B cell (primary cell): ENCODE measurements around the gene MCOLN3. TPM values are rescaled to one million over a fixed set of nuclear protein-coding genes. Genes with fewer than 3 reads are reported as not detected.

Experiments
- ATAC-seq: fragments of 200-7000 bp; cut with Tn5 transposase; one replicate; pipeline ENCODE4 v1.10.0; 2021; ENCODE audit warnings: low read depth, mild to moderate bottlenecking, moderate number of reproducible peaks, moderate library complexity
- CTCF ChIA-PET: fragments of 350-600 bp; sonication (Branson Sonifier 250); formaldehyde crosslinking; loops from one replicate; lab custom pipeline; 2021; ENCODE audit warnings: antibody characterized with exemption, inconsistent platforms; lab: Charles Lee
- POLR2A ChIA-PET: fragments of 350-600 bp; sonication (Branson Sonifier 250); formaldehyde crosslinking; loops from one replicate; lab custom pipeline; 2021; ENCODE audit warnings: antibody characterized with exemption; lab: Charles Lee
- DNase-seq: peaks from one replicate; pipeline ENCODE4 v3.0.0; 2013
- H2AFZ ChIP-seq: 2 replicates; pipeline ENCODE4 v1.6.1; 2012; ENCODE audit warnings: mild to moderate bottlenecking, low read depth, low read length; ENCODE audit not compliant: insufficient read depth, poor library complexity, severe bottlenecking
- H3K27ac ChIP-seq, 2 donors: 1 replicate in 1 of 2; 2 replicates in 1 of 2; pipeline ENCODE4 v1.5.1; 2012 to 2013; ENCODE audit warnings: low read length in 2 of 2, mild to moderate bottlenecking in 2 of 2, moderate library complexity in 1 of 2
- H3K27me3 ChIP-seq, 4 experiments: fragments of 200-600 bp in 1 of 4; sonication (generic) in 1 of 4; replicated peaks in 1 of 4; 1 replicate in 2 of 4; 2 replicates in 2 of 4; pipeline versions ENCODE4 v1.6.1 to v1.7.0; 2013 to 2016; ENCODE audit warnings: low read length in 3 of 4, mild to moderate bottlenecking in 2 of 4, mixed read lengths in 1 of 4, moderate library complexity in 1 of 4; ENCODE audit not compliant: insufficient read depth in 4 of 4, control insufficient read depth in 3 of 4; ENCODE audit errors: control extremely low read depth in 1 of 4
- H3K36me3 ChIP-seq, 2 experiments: replicated peaks in 1 of 2; 1 replicate in 1 of 2; 2 replicates in 1 of 2; pipeline versions ENCODE4 v1.6.1 to v1.7.1; 2013; ENCODE audit warnings: low read length in 1 of 2; ENCODE audit not compliant: insufficient read depth in 2 of 2, control insufficient read depth in 1 of 2; ENCODE audit errors: control extremely low read depth in 1 of 2, extremely low read depth in 1 of 2
- H3K4me1 ChIP-seq, 2 donors: fragments of 200-600 bp in 1 of 2; sonication (generic) in 1 of 2; 1 replicate in 1 of 2; 2 replicates in 1 of 2; pipeline versions ENCODE4 v1.5.1 to v1.6.1; 2013 to 2017; ENCODE audit warnings: low read length in 2 of 2; ENCODE audit not compliant: control insufficient read depth in 2 of 2, insufficient read depth in 2 of 2
- H3K4me2 ChIP-seq: replicated peaks from 2 replicates; pipeline ENCODE3; 2012; ENCODE audit warnings: mild to moderate bottlenecking, low read depth, low read length; ENCODE audit not compliant: poor library complexity, severe bottlenecking
- H3K4me3 ChIP-seq, 5 experiments: fragments of 200-600 bp in 1 of 5; sonication (generic) in 1 of 5; 1 replicate in 3 of 5; 2 replicates in 2 of 5; pipeline versions ENCODE4 v1.5.1 to v1.7.0; 2011 to 2016; ENCODE audit warnings: low read length in 4 of 5, mild to moderate bottlenecking in 4 of 5, low read depth in 2 of 5, control low read depth in 1 of 5, moderate library complexity in 1 of 5; ENCODE audit not compliant: insufficient read depth in 1 of 5; ENCODE audit errors: control extremely low read depth in 1 of 5, extremely low read depth in 1 of 5
- H3K79me2 ChIP-seq: fragments of 200-600 bp; sonication (generic); one replicate; pipeline ENCODE4 v1.6.0; 2016; ENCODE audit warnings: low read length; ENCODE audit not compliant: control insufficient read depth, insufficient read depth
- H3K9ac ChIP-seq: fragments of 200-600 bp; sonication (generic); 2 replicates; pipeline ENCODE4 v1.6.1; 2017; ENCODE audit warnings: mild to moderate bottlenecking, low read length, moderate library complexity
- H3K9me3 ChIP-seq, 3 donors: one replicate each; pipeline versions ENCODE4 v1.6.1 to v1.7.1; 2013; ENCODE audit warnings: low read length in 2 of 3; ENCODE audit not compliant: control insufficient read depth in 2 of 3, insufficient read depth in 1 of 3; ENCODE audit errors: control extremely low read depth in 1 of 3
- H4K20me1 ChIP-seq: 2 replicates; pipeline ENCODE4 v1.6.0; 2012; ENCODE audit warnings: mild to moderate bottlenecking, low read length; ENCODE audit not compliant: insufficient read depth, control insufficient read depth, poor library complexity, severe bottlenecking
- H3K27ac Mint-ChIP-seq: one replicate; pipeline ENCODE4 v1.8.0; 2021; ENCODE audit warnings: mixed read lengths
- H3K27me3 Mint-ChIP-seq: one replicate; pipeline ENCODE4 v1.8.0; 2021; ENCODE audit warnings: mixed read lengths
- H3K4me1 Mint-ChIP-seq: one replicate; pipeline ENCODE4 v1.8.0; 2021; ENCODE audit warnings: mixed read lengths
- H3K4me3 Mint-ChIP-seq: one replicate; pipeline ENCODE4 v1.8.0; 2021; ENCODE audit warnings: mixed read lengths
- H3K9me3 Mint-ChIP-seq: one replicate; pipeline ENCODE4 v1.8.0; 2022; ENCODE audit warnings: mixed read lengths; ENCODE audit not compliant: insufficient read depth
- EZH2 ChIP-seq: IDR thresholded peaks from 2 replicates; pipeline ENCODE4 v1.6.1; 2012; ENCODE audit warnings: borderline replicate concordance, low read depth, mild to moderate bottlenecking, moderate library complexity, low read length; ENCODE audit not compliant: insufficient read depth, poor library complexity, severe bottlenecking
- WGBS: methylation state at CpG from one replicate; pipeline ENCODE4 v1.1.5; 2013; ENCODE audit warnings: missing lambda C conversion rate; ENCODE audit not compliant: insufficient coverage; 5-methylcytosine and 5-hydroxymethylcytosine counted together
- intact Hi-C: fragments of 100-400 bp; cut with micrococcal nuclease; formaldehyde crosslinking; loops from one replicate; pipeline ENCODE4 v1.10.0; 2022
- polyA plus RNA-seq: library from polyadenylated mRNA; depleted of rRNA; stranded (reverse); fragments of >200 nt; gene quantifications from 2 replicates; pipeline ENCODE4 v1.2.3, GENCODE V29; 2012
- total RNA-seq, 2 donors: library from RNA; stranded (reverse); fragments of 120-200 nt in 1 of 2; gene quantifications; 1 replicate in 1 of 2; 2 replicates in 1 of 2; pipeline versions ENCODE4 v1.2.3 to v1.2.4, GENCODE V29; 2013 to 2022
- TF ChIP-seq, protein P1 (sequence below): fragments of 200-600 bp; IDR thresholded peaks from one replicate; pipeline ENCODE4 v1.8.0; 2022; ENCODE audit warnings: antibody characterized with exemption, mild to moderate bottlenecking

MCOLN3 gene
- total and polyA plus RNA-seq, 2 donors (not counting 1 experiment from before 2014, with no cell fraction given) = 0.10 TPM; not detected in 1

DNA sequence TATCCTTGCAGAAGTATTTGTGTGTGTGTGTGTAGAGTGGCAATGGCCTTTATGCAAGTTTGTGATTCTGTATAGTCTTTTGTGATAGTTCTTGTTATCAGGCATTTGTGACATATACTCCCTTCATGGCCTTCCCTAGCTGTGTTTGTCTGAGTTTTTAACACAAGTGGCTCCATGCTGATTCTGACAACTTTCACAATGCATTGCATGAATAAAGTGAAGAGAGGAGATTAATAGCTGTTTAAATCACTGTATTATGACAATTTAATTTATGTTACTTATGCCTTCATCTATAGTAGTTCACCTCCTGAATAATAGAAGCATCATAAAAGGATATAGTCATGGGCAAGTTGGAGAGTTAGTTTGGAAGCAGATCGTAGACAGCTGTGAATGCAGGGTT is 17.2 kb upstream of the MCOLN3 start:
- no CpG with 5 or more reads among the region's 1 CpG for WGBS
- ATAC-seq = no peak
- H3K9me3 ChIP-seq = no peaks in the 10 kb centered on the region
- H3K27ac Mint-ChIP-seq = no peak overlapping the region
- no peak overlapping the region for H2AFZ ChIP-seq
- ChIA-PET POLR2A (no interaction called here), CTCF (no interaction called here)
- no peaks in the 10 kb centered on the region for H3K79me2 ChIP-seq
- intact Hi-C loops = no loop called here
- H3K4me1 Mint-ChIP-seq = peaks cover 13% of the 10 kb centered on the region
- TF ChIP-seq, protein P1, sequence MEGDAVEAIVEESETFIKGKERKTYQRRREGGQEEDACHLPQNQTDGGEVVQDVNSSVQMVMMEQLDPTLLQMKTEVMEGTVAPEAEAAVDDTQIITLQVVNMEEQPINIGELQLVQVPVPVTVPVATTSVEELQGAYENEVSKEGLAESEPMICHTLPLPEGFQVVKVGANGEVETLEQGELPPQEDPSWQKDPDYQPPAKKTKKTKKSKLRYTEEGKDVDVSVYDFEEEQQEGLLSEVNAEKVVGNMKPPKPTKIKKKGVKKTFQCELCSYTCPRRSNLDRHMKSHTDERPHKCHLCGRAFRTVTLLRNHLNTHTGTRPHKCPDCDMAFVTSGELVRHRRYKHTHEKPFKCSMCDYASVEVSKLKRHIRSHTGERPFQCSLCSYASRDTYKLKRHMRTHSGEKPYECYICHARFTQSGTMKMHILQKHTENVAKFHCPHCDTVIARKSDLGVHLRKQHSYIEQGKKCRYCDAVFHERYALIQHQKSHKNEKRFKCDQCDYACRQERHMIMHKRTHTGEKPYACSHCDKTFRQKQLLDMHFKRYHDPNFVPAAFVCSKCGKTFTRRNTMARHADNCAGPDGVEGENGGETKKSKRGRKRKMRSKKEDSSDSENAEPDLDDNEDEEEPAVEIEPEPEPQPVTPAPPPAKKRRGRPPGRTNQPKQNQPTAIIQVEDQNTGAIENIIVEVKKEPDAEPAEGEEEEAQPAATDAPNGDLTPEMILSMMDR = no peak
- TF ChIP-seq EZH2 = no peak
- peaks cover 10 to 13% of the 10 kb centered on the region in 2 donors for H3K4me1 ChIP-seq
- no peaks in the 10 kb centered on the region for H3K9me3 Mint-ChIP-seq
- H3K4me3 ChIP-seq = no peak overlapping the region
- H3K9ac ChIP-seq = no peak overlapping the region
- H3K27me3 ChIP-seq = peaks cover 0 to 3% (median 0%) of the 10 kb centered on the region in 4 experiments
- no peak for DNase-seq
- H3K27ac ChIP-seq = no peak overlapping the region
- no peak overlapping the region for H3K4me2 ChIP-seq
- H3K4me3 Mint-ChIP-seq = no peak overlapping the region
- H4K20me1 ChIP-seq = no peaks in the 10 kb centered on the region
- peaks cover 20% of the 10 kb centered on the region for H3K27me3 Mint-ChIP-seq
- H3K36me3 ChIP-seq = no peaks in the 10 kb centered on the region

DNA sequence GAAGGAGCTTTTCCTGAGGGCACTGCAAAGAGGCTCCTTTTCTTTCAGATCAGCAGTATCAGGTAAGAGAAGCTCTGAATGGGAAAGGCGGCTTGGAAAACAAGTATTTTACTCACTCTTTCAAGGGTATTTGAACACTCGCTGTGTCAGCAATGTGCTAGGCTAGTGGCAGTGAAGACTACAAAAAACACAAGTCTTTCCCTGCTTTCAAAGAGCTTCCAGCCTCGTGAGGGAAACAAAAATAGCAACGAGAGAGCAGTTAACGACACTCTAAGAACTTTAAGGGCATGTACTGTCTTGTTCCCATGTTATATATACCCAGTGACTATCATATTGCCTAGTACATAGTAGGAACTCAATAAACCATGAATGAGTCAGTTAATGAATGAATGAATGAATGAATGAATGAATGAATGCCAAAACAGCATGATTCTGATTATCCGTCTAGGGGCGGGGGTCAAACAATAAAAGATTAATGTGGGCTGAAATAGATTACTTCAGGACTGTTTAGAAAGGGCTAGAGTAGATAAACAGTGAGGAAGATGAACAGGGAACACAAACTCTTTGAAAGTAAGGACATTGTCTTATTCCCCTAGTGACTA is 14.2 kb upstream of the MCOLN3 start:
- H3K4me1 Mint-ChIP-seq = peaks cover 18% of the 10 kb centered on the region
- ATAC-seq (no peak), DNase-seq (no peak)
- intact Hi-C loops = loop anchor here (1.0 to 5.0 kb wide), 5 partner anchors 13 to 214 kb away; partner anchors contain the start of genes BCL10 and SYDE2
- no peak overlapping the region for H3K27ac Mint-ChIP-seq
- no peak for TF ChIP-seq EZH2
- TF ChIP-seq, protein P1 = no peak
- peak overlapping the region; percentile 86 for H3K4me2 ChIP-seq
- H3K4me3 ChIP-seq = peak overlapping the region in 4 of 5 experiments; percentile 25 to 67 (median 54)
- H3K9me3 ChIP-seq = no peaks in the 10 kb centered on the region
- H3K27ac ChIP-seq = no peak overlapping the region
- H3K36me3 ChIP-seq = no peaks in the 10 kb centered on the region
- peaks cover 10 to 13% of the 10 kb centered on the region in 2 donors for H3K4me1 ChIP-seq
- H4K20me1 ChIP-seq = no peaks in the 10 kb centered on the region
- H3K27me3 Mint-ChIP-seq = peaks cover 21% of the 10 kb centered on the region
- ChIA-PET CTCF (interaction anchor here (1.0 to 3.0 kb wide), 4 partner anchors 35 to 197 kb away, joined by 3 to 11 read pairs (median 6); partner anchors contain the start of gene C1orf52), POLR2A (no interaction called here)
- no peaks in the 10 kb centered on the region for H3K9me3 Mint-ChIP-seq
- peak overlapping the region; percentile 72 for H3K9ac ChIP-seq
- H2AFZ ChIP-seq = peak overlapping the region; percentile 87
- 60% methylated on average over 1 of the region's 7 CpGs for WGBS
- H3K4me3 Mint-ChIP-seq = peak overlapping the region; percentile 92
- no peaks in the 10 kb centered on the region for H3K79me2 ChIP-seq
- H3K27me3 ChIP-seq = peaks cover 0 to 3% (median 0%) of the 10 kb centered on the region in 4 experiments
